PFSK-1 (cell line): Measurements from ENCODE around the gene DNAJB8.

Experiments used
- POLR2AphosphoS5 ChIP-seq: IDR thresholded peaks from 2 replicates; pipeline ENCODE4 v1.6.1; 2012; ENCODE audit warnings: low read depth, mild to moderate bottlenecking, control low read depth, low read length, moderate library complexity
- SIN3A ChIP-seq: IDR thresholded peaks from 2 replicates; pipeline ENCODE4 v1.6.1; 2012; ENCODE audit warnings: mild to moderate bottlenecking, low read length, moderate library complexity, borderline replicate concordance; ENCODE audit not compliant: insufficient read depth
- TAF1 ChIP-seq: IDR thresholded peaks from 2 replicates; pipeline ENCODE4 v1.6.1; 2012; ENCODE audit warnings: low read length, control low read depth, borderline replicate concordance; ENCODE audit not compliant: insufficient read depth
- TF ChIP-seq, protein P1 (sequence below), 2 experiments: IDR thresholded peaks; 2 replicates each; pipeline versions ENCODE4 v1.6.1 to v1.8.0; 2011 to 2012; ENCODE audit warnings: low read depth in 2 of 2, low read length in 2 of 2, control low read depth in 1 of 2, inconsistent platforms in 1 of 2, mild to moderate bottlenecking in 1 of 2, moderate library complexity in 1 of 2; ENCODE audit not compliant: insufficient read depth in 1 of 2

DNA sequence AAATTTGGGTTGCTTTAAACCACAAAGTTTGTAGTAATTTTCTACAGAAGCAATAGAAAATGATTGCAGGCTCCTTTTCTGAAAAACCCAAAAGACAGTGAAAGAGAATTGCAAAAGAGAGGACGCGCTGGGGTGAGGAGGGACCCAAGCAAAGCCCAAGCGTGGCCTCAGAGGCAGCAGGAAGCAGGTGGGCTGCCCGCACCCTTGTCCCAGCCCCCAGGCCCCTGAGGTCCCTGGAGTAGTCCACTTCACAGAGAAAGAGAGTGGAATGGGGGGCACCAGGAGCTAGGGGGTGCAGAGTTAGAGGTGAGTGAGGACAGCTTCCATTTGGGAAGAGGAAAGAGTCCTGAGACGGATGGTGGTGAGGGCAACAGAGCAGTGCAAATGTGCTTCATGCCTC is 11.6 kb downstream of the DNAJB8 start:
- TF ChIP-seq TAF1 = no peak
- no peak for TF ChIP-seq SIN3A
- TF ChIP-seq POLR2AphosphoS5 = no peak
- TF ChIP-seq, protein P1, sequence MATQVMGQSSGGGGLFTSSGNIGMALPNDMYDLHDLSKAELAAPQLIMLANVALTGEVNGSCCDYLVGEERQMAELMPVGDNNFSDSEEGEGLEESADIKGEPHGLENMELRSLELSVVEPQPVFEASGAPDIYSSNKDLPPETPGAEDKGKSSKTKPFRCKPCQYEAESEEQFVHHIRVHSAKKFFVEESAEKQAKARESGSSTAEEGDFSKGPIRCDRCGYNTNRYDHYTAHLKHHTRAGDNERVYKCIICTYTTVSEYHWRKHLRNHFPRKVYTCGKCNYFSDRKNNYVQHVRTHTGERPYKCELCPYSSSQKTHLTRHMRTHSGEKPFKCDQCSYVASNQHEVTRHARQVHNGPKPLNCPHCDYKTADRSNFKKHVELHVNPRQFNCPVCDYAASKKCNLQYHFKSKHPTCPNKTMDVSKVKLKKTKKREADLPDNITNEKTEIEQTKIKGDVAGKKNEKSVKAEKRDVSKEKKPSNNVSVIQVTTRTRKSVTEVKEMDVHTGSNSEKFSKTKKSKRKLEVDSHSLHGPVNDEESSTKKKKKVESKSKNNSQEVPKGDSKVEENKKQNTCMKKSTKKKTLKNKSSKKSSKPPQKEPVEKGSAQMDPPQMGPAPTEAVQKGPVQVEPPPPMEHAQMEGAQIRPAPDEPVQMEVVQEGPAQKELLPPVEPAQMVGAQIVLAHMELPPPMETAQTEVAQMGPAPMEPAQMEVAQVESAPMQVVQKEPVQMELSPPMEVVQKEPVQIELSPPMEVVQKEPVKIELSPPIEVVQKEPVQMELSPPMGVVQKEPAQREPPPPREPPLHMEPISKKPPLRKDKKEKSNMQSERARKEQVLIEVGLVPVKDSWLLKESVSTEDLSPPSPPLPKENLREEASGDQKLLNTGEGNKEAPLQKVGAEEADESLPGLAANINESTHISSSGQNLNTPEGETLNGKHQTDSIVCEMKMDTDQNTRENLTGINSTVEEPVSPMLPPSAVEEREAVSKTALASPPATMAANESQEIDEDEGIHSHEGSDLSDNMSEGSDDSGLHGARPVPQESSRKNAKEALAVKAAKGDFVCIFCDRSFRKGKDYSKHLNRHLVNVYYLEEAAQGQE (IDR thresholded peaks at IDR 0.05; ENCODE audit: insufficient read depth in 1 of 2, low read depth in 2 of 2, low read length in 2 of 2) = no peak
